Measurements from ENCODE around the gene ZNF574. TPM values are rescaled to one million over a fixed set of nuclear protein-coding genes. Genes with fewer than 3 reads are reported as not detected.
A peak's percentile ranks its signal among the peaks of the same experiment; 100 is the strongest.

Gene ZNF574
- total RNA-seq, 4 donors from 2014 or later = 13.2 to 24.3 (median 16.2) TPM

DNA sequence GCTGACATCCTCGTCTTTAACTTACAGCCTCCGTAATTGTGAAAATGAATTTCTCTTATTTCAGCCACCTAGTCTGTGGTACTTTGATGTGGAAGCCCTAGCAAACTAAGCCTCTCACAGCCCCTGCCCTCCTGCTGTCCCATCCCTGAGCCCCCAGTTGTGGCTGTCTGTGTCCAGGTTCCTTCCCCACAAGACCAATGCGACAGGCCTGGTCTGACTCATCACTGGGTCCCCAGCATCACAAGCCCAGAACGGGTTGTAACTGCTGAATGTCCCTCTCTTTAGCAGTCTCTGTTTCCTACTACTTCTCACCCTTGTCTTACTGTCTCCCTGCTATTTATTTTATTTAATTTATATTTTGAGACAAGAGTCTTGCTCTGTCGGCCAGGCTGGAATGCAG is 50.6 kb downstream of the ZNF574 start:
- H3K27ac ChIP-seq = no peak overlapping the region
- 60 to 72% methylated on average over 5 of the region's 5 CpGs for WGBS, 2 donors
- H3K36me3 ChIP-seq = no peaks in the 10 kb centered on the region
- H3K4me3 ChIP-seq = no peak overlapping the region
- H3K27me3 ChIP-seq = peaks cover 0 to 33% (median 0%) of the 10 kb centered on the region in 4 donors
- H3K4me1 ChIP-seq = peaks cover 10 to 35% (median 19%) of the 10 kb centered on the region in 3 donors
- intact Hi-C loops (cut with DNase I) = no loop called here
- TF ChIP-seq POLR2A (IDR thresholded peaks at IDR 0.05) = no peak
- TF ChIP-seq, protein P1, sequence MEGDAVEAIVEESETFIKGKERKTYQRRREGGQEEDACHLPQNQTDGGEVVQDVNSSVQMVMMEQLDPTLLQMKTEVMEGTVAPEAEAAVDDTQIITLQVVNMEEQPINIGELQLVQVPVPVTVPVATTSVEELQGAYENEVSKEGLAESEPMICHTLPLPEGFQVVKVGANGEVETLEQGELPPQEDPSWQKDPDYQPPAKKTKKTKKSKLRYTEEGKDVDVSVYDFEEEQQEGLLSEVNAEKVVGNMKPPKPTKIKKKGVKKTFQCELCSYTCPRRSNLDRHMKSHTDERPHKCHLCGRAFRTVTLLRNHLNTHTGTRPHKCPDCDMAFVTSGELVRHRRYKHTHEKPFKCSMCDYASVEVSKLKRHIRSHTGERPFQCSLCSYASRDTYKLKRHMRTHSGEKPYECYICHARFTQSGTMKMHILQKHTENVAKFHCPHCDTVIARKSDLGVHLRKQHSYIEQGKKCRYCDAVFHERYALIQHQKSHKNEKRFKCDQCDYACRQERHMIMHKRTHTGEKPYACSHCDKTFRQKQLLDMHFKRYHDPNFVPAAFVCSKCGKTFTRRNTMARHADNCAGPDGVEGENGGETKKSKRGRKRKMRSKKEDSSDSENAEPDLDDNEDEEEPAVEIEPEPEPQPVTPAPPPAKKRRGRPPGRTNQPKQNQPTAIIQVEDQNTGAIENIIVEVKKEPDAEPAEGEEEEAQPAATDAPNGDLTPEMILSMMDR (IDR thresholded peaks at IDR 0.05) = no peak
- H3K9me3 ChIP-seq = no peaks in the 10 kb centered on the region
- no peak for DNase-seq

- H3K4me1 ChIP-seq = peaks cover 9 to 39% (median 27%) of the 10 kb centered on the region in 3 donors
- no peak for DNase-seq
- intact Hi-C loops (cut with DNase I) = loop anchor here (5.0 to 10.0 kb wide), 3 partner anchors 48 to 195 kb away; partner anchors contain the start of gene MEGF8
These were observed 53.7 kb downstream of the ZNF574 start for GRCh38 chr19:42129399-42130253.

DNA sequence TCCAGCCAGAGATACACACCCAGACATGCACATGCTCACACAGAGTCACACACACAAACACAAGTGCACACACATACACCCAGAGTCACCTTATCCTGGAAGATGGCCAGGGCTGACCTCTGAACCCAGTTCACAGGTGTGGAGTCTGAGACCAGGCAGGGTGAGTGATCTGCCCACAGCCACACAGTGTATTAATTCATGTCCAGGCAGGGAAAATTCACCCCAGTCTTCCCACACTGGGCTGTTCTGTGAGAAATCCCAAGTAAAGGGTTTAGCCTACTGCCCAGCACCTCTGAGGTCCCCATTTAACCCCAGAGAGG is 54.2 kb downstream of the ZNF574 start:
- Histone ChIP-seq H3K27me3 (peaks cover 6 to 53% (median 7%) of the 10 kb centered on the region in 4 donors), H3K4me1 (peaks cover 9 to 39% (median 27%) of the 10 kb centered on the region in 3 donors), H3K9me3 (no peaks in the 10 kb centered on the region), H3K36me3 (no peaks in the 10 kb centered on the region), H3K27ac (peak overlapping the region in 1 of 4 donors; percentile 70), H3K4me3 (peak overlapping the region in 2 of 4 donors; percentile 1 to 8)
- no peak for DNase-seq
- TF ChIP-seq, protein P1 (IDR thresholded peaks at IDR 0.05) = no peak
- TF ChIP-seq POLR2A (IDR thresholded peaks at IDR 0.05) = no peak
- intact Hi-C loops (cut with DNase I) = loop anchor here (5.0 to 10.0 kb wide), 3 partner anchors 47 to 195 kb away; partner anchors contain the start of gene MEGF8

More at GRCh38 chr19:42129399-42130253, 53.7 kb downstream of the ZNF574 start:
- Histone ChIP-seq H3K4me3 (peak overlapping the region in 1 of 4 donors; percentile 8), H3K9me3 (no peaks in the 10 kb centered on the region), H3K36me3 (no peaks in the 10 kb centered on the region), H3K27ac (peak overlapping the region in 2 of 4 donors; percentile 13 to 70), H3K27me3 (peaks cover 6 to 49% (median 7%) of the 10 kb centered on the region in 4 donors)
- WGBS, 2 donors = 24 to 30% methylated on average over 16 to 17 of the region's 20 CpGs
- TF ChIP-seq POLR2A (IDR thresholded peaks at IDR 0.05) = peak in 1 of 4 donors; percentile 17
- TF ChIP-seq, protein P1 (IDR thresholded peaks at IDR 0.05) = no peak

Other genes starting within 250 kb of the ZNF574 start
- not detected for gene LYPD4, start 231.5 kb upstream of the ZNF574 start, total RNA-seq
- not detected for gene DMRTC2, start 231.1 kb upstream of the ZNF574 start, total RNA-seq
- gene RPS19, start 215.9 kb upstream of the ZNF574 start, total RNA-seq = 1,000 to 10,000 TPM in 3 of 4 donors, 100 to 1,000 TPM in 1; 922 to 1,801 (median 1,460) TPM
- gene CD79A, start 198.9 kb upstream of the ZNF574 start, total RNA-seq = 1 to 10 TPM in 2 of 4 donors, not detected in 2; 1.7 to 3.1 TPM
- gene ARHGEF1, start 193.0 kb upstream of the ZNF574 start, total RNA-seq = 10 to 100 TPM; 31.0 to 59.5 (median 56.2) TPM
- not detected for gene ERFL, start 147.7 kb upstream of the ZNF574 start, total RNA-seq
- 100 to 1,000 TPM in 3 of 4 donors, 10 to 100 TPM in 1; 47.4 to 113 (median 103) TPM for gene RABAC1, start 116.8 kb upstream of the ZNF574 start, total RNA-seq
- gene ATP1A3, start 81.9 kb upstream of the ZNF574 start, total RNA-seq = under 1 TPM in 2 of 4 donors, not detected in 2; 0.19 to 0.42 TPM
- gene GRIK5, start 6.0 kb upstream of the ZNF574 start, total RNA-seq = 1 to 10 TPM in 1 of 4 donors, under 1 TPM in 3; 0.08 to 1.1 (median 0.37) TPM
- under 1 TPM in 3 of 4 donors, not detected in 1; 0.18 to 0.67 (median 0.57) TPM for gene POU2F2, start 56.3 kb downstream of the ZNF574 start, total RNA-seq
- gene DEDD2, start 141.5 kb downstream of the ZNF574 start, total RNA-seq = 10 to 100 TPM; 23.2 to 30.2 (median 27.8) TPM
- 1 to 10 TPM; 3.8 to 6.3 (median 4.0) TPM for gene ZNF526, start 144.1 kb downstream of the ZNF574 start, total RNA-seq
- 10 to 100 TPM; 15.9 to 29.6 (median 26.5) TPM for gene GSK3A, start 166.4 kb downstream of the ZNF574 start, total RNA-seq
- 10 to 100 TPM; 13.3 to 32.5 (median 21.0) TPM for gene ERF, start 179.0 kb downstream of the ZNF574 start, total RNA-seq
- 10 to 100 TPM; 25.1 to 54.9 (median 27.9) TPM for gene CIC, start 193.1 kb downstream of the ZNF574 start, total RNA-seq
- gene PRR19, start 226.0 kb downstream of the ZNF574 start, total RNA-seq = 1 to 10 TPM in 1 of 4 donors, under 1 TPM in 3; 0.75 to 1.0 (median 0.82) TPM
- gene PAFAH1B3, start 226.5 kb downstream of the ZNF574 start, total RNA-seq = 10 to 100 TPM; 22.5 to 45.9 (median 30.3) TPM
- gene TMEM145, start 237.1 kb downstream of the ZNF574 start, total RNA-seq = not detected
- gene MEGF8, start 249.5 kb downstream of the ZNF574 start, total RNA-seq = 10 to 100 TPM in 3 of 4 donors, 1 to 10 TPM in 1; 6.4 to 11.1 (median 10.3) TPM

All from esophagus squamous epithelium (tissue), 5 donors.